OCI-LY3 (cell line): ENCODE results near the gene THOC6.

ENCODE experiments used
- H2AFZ ChIP-seq: fragments of 200-600, 300-600 bp; shearing (Covaris generic); 2 replicates; pipeline ENCODE4 v1.6.0; 2014; ENCODE audit warnings: antibody characterized with exemption, low read depth, low read length
- H3K27ac ChIP-seq: fragments of 200-600, 300-600 bp; sonication (generic); 2 replicates; pipeline ENCODE4 v1.5.1; 2014; ENCODE audit warnings: mild to moderate bottlenecking, low read length, moderate library complexity, mixed read lengths
- H3K27me3 ChIP-seq: fragments of 200-600, 300-600 bp; sonication (generic); 2 replicates; pipeline ENCODE4 v1.6.1; 2014; ENCODE audit warnings: low read depth, low read length, mixed read lengths
- H3K36me3 ChIP-seq: fragments of 200-600, 300-600 bp; sonication (generic); replicated peaks from 2 replicates; pipeline ENCODE3; 2014; ENCODE audit warnings: low read depth, low read length, mixed read lengths
- H3K4me1 ChIP-seq: fragments of 300-600, 200-600 bp; sonication (generic); 2 replicates; pipeline ENCODE4 v1.6.1; 2014; ENCODE audit warnings: low read length, mixed read lengths
- H3K4me2 ChIP-seq: fragments of 200-600, 300-600 bp; sonication (generic); 2 replicates; pipeline ENCODE4 v1.6.1; 2014; ENCODE audit warnings: low read length, mixed read lengths
- H3K4me3 ChIP-seq: fragments of 300-600, 200-600 bp; sonication (generic); 2 replicates; pipeline ENCODE4 v1.5.1; 2014; ENCODE audit warnings: antibody characterized with exemption, mild to moderate bottlenecking, low read length, moderate library complexity
- H3K79me2 ChIP-seq: fragments of 300-600, 200-600 bp; shearing (Covaris generic); 2 replicates; pipeline ENCODE4 v1.6.1; 2014; ENCODE audit warnings: mild to moderate bottlenecking, low read length, mixed read lengths
- H3K9ac ChIP-seq: fragments of 300-600, 200-600 bp; shearing (Covaris generic); 2 replicates; pipeline ENCODE4 v1.6.0; 2014; ENCODE audit warnings: mild to moderate bottlenecking, low read length, moderate library complexity
- H3K9me3 ChIP-seq: fragments of 200-600, 300-600 bp; shearing (Covaris generic); 2 replicates; pipeline ENCODE4 v1.6.1; 2014; ENCODE audit warnings: low read length, mixed read lengths; ENCODE audit not compliant: insufficient read depth
- H4K20me1 ChIP-seq: fragments of 200-600, 300-600 bp; sonication (generic); 2 replicates; pipeline ENCODE4 v1.6.1; 2016; ENCODE audit warnings: low read length, mixed read lengths; ENCODE audit not compliant: insufficient read depth
- CTCF ChIP-seq: fragments of 200-600, 300-600 bp; sonication (generic); IDR thresholded peaks from 2 replicates; pipeline ENCODE4 v1.5.1; 2014; ENCODE audit warnings: antibody characterized with exemption, low read length, low read depth
- EZH2phosphoT487 ChIP-seq: fragments of 200-600 bp; shearing (Covaris generic); IDR thresholded peaks from 2 replicates; pipeline ENCODE4 v1.6.1; 2018; ENCODE audit warnings: antibody characterized with exemption, mixed run types, low read depth

THOC6 gene

DNA sequence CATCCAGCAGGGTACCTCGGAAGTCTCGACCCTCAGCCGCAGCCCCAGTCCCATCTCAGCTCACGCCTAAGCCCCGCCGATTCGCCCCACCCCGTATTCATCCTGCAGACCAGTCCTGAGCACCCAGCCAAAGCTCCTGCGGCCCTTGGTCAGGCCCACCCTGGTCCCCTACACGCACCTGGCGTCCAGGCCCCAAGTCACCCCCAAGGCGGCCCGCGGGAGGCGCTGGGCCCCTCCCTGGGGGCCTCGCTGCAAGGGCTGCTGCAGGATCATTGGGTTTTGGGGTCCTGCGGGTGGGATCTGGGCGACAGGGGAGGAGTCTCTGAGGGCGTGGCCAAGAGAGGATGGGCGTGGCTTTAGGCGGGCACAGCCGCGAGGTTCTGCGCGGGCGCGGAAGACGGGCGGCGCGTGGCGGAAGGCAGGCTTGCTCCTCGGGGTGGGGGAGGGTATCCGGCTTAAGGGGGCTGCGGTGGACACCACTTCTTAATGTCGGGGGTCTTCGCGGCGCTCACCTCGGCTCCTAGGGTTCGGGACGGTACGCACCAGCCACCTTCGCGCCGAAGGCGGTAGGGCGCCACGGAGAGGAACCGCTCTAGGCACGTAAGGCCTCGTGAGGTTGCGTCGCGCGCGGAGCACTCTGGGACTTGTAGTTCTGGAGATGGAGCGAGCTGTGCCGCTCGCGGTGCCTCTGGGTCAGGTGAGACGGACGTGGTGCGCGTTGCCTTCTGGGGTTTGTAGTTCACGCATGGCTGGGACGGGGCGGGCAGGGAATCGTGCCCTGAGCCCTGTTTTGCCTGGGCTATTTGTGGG lies at the start of gene THOC6, which contains the start of gene HCFC1R1:
Gene THOC6 (plus strand): TSS at position 367 of the 810 bp plus-strand sequence. CDS start 292 bp downstream, at position 659.
Gene HCFC1R1 (minus strand): TSS at position 274 of the 810 bp plus-strand sequence. CDS start 1 bp downstream, at position 273.
- peak within 1 kb of the TSS; percentile 77 for H3K4me2 ChIP-seq
- H3K27me3 ChIP-seq: no peaks in the 10 kb centered on the region
- peak within 1 kb of the TSS; percentile 55; the same call in 1 of the 2 replicates for H2AFZ ChIP-seq
- peak within 1 kb of the TSS; percentile 72 for H3K27ac ChIP-seq
- no peaks in the 10 kb centered on the region for H3K79me2 ChIP-seq
- H3K4me1 ChIP-seq: peaks cover 32% of the 10 kb centered on the region
- no peak for TF ChIP-seq CTCF
- TF ChIP-seq EZH2phosphoT487: no peak
- H3K9me3 ChIP-seq: no peaks in the 10 kb centered on the region
- peak within 1 kb of the TSS; percentile 78 for H3K4me3 ChIP-seq
- H3K9ac ChIP-seq: peak within 1 kb of the TSS; percentile 84
- no peaks in the 10 kb centered on the region for H4K20me1 ChIP-seq
- H3K36me3 ChIP-seq: peaks cover 9% of the 10 kb centered on the region

GRCh38 chr16:2974319-2975056 lies 49.3 kb upstream of the THOC6 start:
- TF ChIP-seq CTCF: no peak
- TF ChIP-seq EZH2phosphoT487: no peak
- no peaks in the 10 kb centered on the region for H3K9me3 ChIP-seq
- H3K4me2 ChIP-seq: no peak overlapping the region
- no peak overlapping the region for H3K4me3 ChIP-seq
- H3K79me2 ChIP-seq: peaks cover 47% of the 10 kb centered on the region
- no peaks in the 10 kb centered on the region for H3K27me3 ChIP-seq
- peaks cover 29% of the 10 kb centered on the region for H4K20me1 ChIP-seq
- H2AFZ ChIP-seq: no peak overlapping the region
- H3K36me3 ChIP-seq: peaks cover 47% of the 10 kb centered on the region
- no peak overlapping the region for H3K27ac ChIP-seq
- H3K9ac ChIP-seq: no peak overlapping the region
- peaks cover 10% of the 10 kb centered on the region; the same call in 1 of the 2 replicates for H3K4me1 ChIP-seq

DNA sequence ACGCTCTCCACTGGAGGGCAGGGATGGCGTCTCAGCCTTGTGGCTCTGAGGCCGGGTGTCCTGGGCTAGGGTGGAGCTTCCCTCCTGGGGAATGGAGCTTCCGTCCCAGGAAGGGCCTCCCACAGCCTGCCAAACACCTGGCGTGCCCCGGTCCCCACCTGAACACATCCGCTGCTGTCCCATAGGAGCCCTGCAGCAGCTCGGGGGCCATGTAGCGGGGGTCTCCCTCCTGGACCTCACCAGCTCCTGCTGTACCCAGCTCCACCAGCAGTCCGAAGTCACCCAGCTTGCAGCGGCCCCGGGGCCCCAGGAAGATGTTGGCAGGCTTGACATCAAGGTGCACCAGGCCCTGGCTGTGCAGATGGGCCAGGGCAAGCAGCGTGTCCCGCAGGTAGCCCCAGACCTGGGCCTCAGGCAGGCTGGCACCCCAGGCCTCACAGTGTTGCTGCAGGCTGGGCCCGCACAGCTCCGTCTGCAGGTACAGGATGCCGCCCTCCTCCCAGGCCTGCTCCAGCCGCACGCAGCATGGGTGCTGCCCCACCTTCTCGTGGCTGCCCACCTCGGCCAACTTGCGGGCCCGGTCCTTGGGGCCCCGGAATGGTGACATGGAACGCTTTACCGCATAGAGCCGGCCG lies 48.6 kb upstream of the THOC6 start:
- TF ChIP-seq CTCF (no peak), EZH2phosphoT487 (no peak)
- H3K27ac ChIP-seq: no peak overlapping the region
- no peak overlapping the region for H3K4me2 ChIP-seq
- peaks cover 47% of the 10 kb centered on the region for H3K36me3 ChIP-seq
- H2AFZ ChIP-seq: no peak overlapping the region
- H3K79me2 ChIP-seq: peaks cover 47% of the 10 kb centered on the region
- peaks cover 10% of the 10 kb centered on the region; the same call in 1 of the 2 replicates for H3K4me1 ChIP-seq
- no peak overlapping the region for H3K4me3 ChIP-seq
- H3K9ac ChIP-seq: no peak overlapping the region
- H4K20me1 ChIP-seq: peaks cover 27% of the 10 kb centered on the region
- no peaks in the 10 kb centered on the region for H3K9me3 ChIP-seq
- no peaks in the 10 kb centered on the region for H3K27me3 ChIP-seq

DNA sequence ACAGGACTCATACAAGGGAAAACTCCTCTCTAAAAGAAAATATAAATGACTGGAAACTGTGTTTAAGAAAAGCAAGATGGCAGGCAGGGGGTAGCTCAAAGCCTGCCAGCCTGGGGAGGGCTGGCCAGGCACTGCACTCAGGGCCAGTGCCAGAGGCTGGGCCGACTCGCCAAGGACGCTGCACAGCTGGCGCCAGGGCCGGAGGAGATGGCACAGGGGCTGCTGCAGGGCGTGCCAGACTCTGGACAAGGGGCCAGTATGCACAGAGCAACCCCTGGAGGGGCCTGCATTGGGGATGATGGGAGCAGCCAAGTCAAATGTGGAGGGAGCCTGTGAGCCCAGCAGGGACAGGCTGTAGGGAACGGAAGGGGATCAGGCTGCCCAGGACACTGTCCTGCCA lies 47.6 kb upstream of the THOC6 start:
- H3K79me2 ChIP-seq: peaks cover 37% of the 10 kb centered on the region
- no peak overlapping the region for H3K4me3 ChIP-seq
- TF ChIP-seq CTCF (no peak), EZH2phosphoT487 (no peak)
- peaks cover 47% of the 10 kb centered on the region for H3K36me3 ChIP-seq
- H3K4me2 ChIP-seq: no peak overlapping the region
- H3K4me1 ChIP-seq: peaks cover 4% of the 10 kb centered on the region; the same call in 1 of the 2 replicates
- peaks cover 18% of the 10 kb centered on the region for H4K20me1 ChIP-seq
- H3K27ac ChIP-seq: no peak overlapping the region
- no peak overlapping the region for H2AFZ ChIP-seq
- no peak overlapping the region for H3K9ac ChIP-seq
- no peaks in the 10 kb centered on the region for H3K9me3 ChIP-seq
- H3K27me3 ChIP-seq: no peaks in the 10 kb centered on the region
